ENCODE data around the gene ANO1.
"Not testable (repeated sequence)": the region's sequence is repeated elsewhere in the genome, so short reads cannot be mapped to it uniquely, and the experiment has no call there.

The ANO1 gene

DNA sequence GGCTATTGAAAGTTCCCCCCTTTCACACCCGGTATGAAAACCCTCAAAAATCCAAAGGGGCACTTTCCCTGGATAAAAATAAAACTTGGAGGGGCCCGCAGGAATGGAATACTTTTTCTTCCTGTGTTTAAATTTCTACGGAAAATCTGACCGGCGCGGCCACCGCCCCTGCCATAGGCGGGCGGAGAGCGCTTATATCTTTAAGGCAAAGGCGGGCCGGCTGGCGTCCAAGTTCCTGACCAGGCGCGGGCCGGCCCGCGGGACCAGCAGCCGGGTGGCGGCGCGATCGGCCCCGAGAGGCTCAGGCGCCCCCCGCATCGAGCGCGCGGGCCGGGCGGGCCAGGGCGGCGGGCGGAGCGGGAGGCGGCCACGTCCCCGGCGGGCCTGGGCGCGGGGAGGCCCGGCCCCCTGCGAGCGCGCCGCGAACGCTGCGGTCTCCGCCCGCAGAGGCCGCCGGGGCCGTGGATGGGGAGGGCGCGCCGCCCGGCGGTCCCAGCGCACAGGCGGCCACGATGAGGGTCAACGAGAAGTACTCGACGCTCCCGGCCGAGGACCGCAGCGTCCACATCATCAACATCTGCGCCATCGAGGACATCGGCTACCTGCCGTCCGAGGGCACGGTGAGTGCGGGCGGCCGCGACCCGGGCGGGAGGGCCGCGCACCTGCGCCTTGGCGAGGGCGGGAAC lies at the start of gene ANO1:
TSS of gene ANO1 (plus strand) at position 223 of the 686 bp plus-strand sequence. CDS start at position 513, 290 bp downstream.
- DNase-seq: no peak

DNA sequence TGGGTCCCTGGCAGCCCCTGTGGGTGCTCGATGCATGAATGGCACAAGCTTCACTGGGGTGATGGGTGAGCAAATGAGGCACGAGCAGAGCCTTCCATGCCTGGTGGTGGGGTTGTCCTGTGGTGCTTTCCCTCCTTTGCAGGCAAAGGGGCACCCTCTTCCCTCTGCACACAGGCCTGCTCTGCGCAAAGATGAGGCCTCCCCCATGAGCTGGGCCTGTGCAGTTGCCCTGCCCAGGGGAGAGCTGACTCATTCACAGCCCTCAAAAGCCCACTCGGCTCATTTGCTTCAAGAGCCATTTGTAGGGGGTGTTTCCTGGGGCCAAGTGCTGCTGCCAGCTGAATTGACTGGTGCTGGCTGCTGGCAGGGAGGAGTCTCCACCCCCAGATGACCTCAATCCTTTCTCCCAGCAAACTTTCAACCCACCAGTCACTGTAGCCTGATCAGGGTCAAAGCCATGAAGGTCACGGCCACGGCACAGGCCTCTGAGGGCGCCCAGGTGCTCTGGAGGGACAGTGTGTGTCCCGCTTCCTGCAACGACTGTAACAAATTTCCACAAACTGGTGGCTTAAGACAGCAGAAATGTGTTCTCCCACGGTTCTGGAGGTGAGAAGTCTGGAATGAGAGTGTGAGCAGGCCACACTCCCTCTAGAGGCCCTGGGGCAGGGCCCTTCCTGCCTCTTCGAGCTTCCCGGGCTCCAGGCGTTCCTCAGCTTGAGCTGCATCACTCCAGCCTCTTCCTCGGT lies 48.8 kb upstream of the ANO1 start:
- peak; percentile 6 for DNase-seq

DNA sequence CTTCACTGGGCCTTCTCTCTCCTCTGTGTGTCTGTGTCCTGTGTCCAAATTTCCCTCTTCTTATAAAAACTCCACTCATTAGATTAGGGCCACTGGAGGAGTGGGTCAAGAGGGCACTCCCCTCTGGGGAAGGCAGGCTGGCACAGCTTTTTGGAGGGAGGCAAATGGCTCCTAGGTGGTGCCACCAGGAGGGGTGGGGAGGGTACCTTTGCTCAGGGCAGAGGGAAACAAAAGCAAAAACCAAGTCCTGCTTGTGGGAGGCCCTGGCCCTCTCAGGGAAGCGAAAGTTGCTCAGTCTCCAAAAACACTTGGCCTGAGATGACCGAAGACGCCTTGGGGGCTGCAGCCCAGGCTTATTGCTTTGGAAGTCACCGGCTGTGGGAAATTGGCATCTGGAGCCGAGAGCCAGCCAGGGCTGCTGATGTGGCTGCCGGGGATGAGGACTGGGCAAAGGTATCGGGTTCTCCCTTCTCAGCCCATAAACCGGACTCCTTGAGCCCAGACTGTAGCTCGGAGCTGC lies 48.2 kb upstream of the ANO1 start:
- no peak for DNase-seq

DNA sequence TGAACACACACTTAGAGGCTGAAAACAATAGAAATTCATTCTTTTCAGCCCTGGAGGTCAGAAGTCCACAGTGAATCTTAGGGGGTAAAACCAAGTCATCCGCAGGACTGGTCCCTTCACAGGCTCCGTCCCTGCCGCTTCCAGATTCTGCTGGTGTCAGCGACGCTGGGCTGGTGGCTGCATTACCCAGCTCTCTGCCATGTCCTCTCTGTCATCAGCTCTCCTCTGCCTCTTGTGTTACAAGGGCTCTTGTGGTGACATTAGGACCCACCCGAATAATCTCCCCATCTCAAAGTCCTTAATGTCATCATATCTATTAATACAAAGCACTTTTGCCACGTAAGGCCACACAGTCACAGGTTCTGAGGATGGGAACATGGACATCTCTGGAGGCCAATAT lies 47.7 kb upstream of the ANO1 start:
- DNase-seq: no peak

DNA sequence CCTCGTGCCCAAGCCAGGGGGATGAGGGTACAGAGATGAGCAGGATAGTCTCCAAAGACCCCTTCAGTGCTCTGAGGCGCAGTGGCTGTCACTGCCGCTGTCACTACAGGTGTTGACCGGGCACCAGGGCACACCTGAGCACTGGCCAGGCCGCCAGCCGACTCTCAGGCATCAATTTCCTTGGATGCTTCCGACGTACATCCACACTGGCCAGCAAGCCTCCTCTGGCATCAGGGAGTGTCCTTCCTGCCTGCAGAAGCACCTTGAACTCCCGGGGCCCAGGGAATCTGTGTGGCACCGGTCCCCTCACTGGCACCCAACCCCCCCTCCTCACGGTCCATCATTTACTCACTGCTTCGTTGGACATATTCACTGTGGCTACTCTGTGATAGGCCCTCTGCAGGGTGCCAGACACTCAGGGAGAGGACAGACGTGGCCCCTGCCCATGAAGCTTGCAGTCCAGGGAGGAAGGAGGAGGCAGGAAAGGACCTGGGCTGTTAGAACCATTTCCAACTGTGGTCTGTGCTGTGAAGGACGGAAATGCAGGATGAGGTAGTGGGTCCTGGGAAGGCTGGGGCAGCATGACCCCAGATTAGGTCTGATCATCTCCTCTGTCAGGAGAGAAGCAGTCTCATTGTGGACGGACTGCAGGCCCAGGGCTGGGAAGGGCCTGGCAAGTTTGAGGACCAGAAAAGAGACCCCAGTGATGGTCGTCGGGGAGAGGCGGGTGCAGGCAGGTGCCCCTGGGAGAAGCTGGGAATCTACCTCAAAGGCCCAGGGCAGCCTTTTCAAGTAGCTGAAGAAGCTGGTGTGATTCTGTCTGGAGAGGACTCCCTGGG lies 46.3 kb upstream of the ANO1 start:
- DNase-seq: no peak

- no peak for DNase-seq
These were observed 45.7 kb upstream of the ANO1 start for GRCh38 chr11:70032470-70032795.

DNA sequence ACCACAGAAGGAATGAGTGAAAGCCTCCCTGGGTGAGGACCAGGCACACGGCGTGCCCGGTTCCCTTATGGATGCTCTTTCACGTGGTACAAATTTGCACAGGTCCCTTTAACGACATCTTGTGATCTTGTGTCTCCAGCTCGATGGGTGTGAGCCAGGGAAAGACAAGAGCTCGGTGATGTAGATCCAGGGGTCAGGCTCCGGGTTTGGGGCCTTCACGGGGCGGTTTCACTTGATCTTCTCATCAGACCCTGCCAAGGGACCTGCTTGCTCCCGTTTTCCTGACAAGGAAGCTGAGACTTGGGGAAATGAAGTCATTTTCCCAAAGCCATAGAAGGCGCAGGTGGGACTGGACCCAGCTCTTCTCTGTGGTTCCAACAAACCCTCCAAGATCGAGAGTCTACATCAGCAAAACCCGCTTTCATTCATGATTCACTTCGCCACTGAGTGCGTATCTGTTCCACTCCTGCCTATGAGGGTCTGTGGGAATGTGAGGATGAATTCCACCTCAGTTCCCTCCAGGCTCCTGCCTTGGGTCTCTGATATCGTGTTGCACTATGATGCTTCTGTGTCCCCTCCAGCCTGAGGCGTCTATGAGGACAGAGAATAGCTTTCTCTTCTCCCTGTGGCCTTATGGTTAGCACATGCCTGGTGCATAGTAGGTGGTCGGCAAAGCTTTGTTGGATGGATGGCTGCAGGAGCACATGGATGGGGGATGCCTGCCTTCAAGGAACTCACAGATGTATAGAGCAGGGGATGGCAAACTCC lies 45.0 kb upstream of the ANO1 start:
- no peak for DNase-seq

- no peak for DNase-seq
These were observed 44.4 kb upstream of the ANO1 start for GRCh38 chr11:70033711-70034070.

- no peak for DNase-seq
These were observed 43.3 kb upstream of the ANO1 start for GRCh38 chr11:70034740-70035365.

DNA sequence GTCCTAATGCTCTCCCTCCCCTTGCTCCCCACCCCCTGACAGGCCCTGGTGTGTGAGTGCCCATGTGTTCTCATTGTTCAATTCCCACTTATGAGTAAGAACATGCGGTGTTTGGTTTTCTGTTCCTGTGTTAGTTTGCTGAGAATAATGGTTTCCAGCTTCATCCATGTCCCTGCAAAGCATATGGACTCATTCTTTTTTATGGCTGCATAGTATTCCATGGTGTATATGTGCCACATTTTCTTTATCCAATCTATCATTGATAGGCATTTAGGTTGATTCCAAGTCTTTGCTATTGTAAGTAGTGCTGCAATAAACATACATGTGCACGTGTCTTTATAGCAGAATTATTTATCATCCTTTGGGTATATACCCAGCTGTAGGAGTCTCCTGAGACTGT lies 42.5 kb upstream of the ANO1 start:
- DNase-seq: not testable (repeated sequence)

DNA sequence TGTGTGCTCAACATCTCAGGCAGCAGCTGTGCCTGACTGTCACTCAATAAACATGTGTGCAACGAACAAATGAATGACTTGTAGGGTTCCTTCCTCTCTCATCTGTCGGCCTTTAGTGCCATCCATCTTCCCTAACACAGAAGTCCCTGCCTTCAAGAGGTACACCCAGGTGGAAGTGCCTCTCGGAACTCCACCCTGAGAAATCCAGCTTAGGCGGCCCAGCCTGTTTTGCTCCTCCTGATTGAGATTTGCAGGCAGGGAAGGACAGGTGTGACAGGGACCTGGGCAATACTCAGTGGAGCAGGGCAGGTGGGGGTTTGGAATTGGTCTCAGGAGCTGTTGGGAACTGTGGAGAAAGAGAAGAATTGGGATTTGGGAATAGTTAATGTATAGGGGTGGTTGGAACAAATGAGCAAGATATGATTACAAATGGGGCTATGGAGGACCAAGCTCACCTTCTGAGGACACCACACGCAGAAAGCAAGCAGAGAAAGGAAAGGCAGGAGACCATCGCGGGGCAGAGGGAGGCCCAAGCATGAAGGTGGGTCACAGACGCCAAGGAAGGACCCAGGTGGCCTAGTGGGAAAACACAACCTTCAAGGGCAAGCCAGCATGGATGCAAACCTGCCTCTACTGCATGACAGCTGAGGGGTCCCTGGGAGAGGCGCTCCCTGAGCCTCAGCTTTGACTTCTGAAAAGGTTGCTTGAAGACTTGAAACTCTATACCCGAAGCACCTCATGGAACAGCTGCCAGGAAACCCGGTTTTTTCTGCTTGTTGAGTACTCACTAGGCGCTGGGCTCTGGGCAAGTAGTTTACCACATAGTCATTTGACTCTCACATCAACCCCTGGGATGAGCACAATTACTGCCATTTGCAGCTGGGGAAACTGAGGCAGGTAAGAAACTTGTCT lies 40.9 kb upstream of the ANO1 start:
- no peak for DNase-seq

DNA sequence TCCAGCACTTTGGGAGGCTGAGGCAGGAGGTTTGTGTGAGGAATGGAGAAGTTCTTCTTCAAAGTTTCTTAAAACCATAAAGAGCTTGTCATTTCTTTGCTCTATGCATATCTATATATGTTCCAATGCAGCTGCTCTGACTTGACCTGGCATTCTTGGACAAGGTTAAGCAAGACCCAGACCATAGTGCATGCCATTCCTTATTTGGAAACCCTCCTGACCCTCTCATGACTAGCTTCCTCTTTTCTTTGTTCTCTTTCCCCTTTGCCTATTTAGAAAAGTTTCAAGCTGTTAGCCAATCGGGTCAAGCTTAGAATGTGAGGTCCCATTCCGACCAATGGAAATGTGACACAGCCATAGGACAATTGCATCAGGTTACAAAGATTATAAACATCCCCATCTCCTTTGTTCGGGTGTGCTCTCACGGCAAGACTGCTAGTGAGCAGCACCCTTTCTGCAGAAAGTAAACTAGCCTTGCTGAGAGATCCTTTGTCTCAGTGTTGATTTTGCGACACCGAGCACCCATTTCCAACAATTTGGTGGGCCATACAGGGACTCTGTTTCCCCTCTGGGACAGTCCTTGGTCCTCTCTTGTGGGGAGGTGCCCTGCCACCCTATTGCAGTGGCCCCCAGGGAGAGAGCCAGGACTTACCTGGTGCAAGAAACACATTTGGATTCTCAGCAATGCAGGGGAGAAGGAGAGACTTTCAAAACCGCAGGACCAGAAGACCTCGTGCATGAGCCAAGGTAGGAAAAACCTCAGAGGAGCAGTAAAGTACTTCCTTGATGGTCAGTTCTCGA lies 39.9 kb upstream of the ANO1 start:
- DNase-seq: no peak

DNA sequence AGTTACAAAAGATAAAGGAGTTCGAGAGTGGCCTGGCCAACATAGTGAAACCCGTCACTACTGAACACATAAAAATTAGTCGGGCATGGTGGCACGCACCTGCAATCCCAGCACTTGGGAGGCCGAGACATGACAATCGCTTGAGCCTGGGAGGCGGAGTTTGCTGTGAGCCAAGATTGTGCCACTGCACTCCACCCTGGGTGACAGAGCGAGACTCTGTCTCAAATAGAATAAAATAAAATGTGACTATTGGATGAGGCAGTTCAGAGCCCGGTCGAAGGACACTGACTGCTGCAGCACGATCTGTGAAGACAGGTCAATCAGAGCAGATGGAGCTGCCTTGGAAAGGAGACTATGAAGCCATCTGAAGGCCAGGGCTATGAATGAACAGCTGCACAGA lies 37.7 kb upstream of the ANO1 start:
- DNase-seq: no peak

- no peak for DNase-seq
These were observed 37.1 kb upstream of the ANO1 start for GRCh38 chr11:70040869-70041501.

GRCh38 chr11:70043482-70043881 lies 34.6 kb upstream of the ANO1 start:
- DNase-seq: no peak

DNA sequence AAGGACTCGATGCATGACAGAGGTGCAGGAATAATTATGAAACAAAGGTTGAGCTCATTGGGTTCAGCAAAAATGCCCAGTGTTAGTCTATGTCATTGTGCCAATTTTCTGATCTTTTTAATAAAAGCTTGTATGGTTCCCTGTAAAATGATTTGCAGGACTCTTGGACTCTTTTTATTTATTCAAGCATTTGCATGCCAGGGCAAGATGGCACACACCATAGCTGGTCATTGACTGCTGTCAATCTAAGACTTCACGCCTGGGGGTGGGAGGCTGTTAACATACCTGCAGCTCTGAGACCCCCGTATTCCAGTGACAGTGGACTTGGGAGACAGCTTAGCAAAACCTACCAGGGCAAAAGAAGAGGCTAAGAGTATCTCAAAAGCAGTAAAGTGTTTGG lies 32.0 kb upstream of the ANO1 start:
- DNase-seq: no peak

DNA sequence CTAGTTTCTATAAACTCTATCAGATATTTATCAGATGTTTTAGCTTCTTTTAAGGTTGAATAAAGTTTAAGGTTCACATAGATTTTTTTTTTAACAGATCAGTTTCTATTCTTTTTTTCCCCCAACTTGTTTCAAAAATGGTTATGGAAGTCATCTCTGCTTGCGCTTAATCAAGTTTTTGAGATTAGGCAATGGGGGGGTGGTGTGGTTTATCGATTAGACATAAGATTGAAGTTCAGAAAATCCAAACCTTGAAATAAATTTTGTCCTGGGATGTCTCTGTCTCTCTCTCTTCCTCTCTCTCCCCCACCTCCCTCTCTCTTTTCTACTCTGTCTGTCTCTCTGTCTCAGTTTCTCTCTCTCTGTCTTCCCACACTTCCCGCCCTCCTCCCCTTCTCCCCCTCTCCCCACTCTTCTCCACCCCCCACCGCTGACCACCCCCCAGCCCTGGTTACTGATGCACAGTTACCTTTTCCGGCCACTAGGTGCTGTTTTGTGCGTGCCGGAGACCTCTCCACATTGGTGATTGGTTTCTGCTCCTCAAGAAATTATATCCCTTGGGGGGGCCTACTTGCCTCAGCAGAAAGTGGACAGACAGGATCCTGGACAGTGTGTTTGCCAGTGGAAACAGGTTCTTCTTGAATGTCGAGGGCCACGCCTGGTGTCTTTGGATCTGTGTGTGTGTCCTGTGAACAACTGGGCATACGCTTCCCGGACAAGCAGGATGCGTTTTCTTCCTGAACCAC lies 29.7 kb upstream of the ANO1 start:
- no peak for DNase-seq

DNA sequence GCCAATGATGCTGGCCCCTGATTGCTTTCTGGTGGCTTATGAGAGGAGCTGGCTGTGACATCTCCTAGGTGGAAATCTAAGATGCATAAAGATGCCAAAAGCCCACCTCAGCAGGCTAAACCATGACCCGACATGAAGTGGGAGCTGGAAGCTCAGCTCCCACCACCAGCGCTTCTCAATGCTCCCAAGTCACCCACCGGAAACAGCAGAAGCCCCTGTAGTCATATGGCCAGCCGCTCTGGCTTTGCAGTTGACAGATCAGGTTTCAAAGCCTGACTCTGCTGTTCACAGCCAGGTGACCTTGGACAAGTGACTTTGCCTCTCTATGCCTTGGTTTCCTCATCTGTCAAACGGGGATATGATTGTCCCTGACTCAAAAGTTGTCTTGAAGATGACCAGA lies 29.1 kb upstream of the ANO1 start:
- no peak for DNase-seq

DNA sequence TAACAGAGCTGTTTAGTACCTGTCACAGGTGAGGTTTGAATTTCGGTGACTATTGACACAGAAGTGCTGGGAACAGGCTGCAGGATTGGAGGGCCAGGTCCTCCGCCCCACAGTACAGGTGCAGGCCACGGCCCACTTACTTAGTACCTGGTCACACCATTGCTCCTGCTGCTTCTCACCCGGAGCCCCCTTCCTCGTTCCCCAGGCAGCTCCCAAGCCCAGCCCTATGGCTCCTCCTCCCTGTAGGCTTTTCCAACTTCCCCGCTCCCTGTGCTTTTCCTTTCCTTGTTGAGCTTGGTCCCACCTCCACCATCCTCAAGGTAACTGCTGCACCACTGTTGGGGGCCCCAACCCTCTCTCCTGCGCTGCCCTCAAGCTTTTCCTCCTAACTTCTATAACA lies 27.9 kb upstream of the ANO1 start:
- DNase-seq: no peak
